DMS79 treated with DMSO at 0.1 percent for 48 hours (cell line): ENCODE results near the gene HOXB1.
A peak's percentile ranks its signal among the peaks of the same experiment; 100 is the strongest.
"Not testable (repeated sequence)": the region's sequence is repeated elsewhere in the genome, so short reads cannot be mapped to it uniquely, and the experiment has no call there.

ENCODE experiments used
- DNase-seq: peaks from one replicate; lab custom pipeline; 2025; lab: John Stamatoyannopoulos, UW

The HOXB1 gene

GRCh38 chr17:48543107-48543853 is 12.5 kb upstream of the HOXB1 start:
- no peak for DNase-seq

- DNase-seq: peak; percentile 13
These were observed 11.9 kb upstream of the HOXB1 start for GRCh38 chr17:48542698-48543106.

GRCh38 chr17:48542114-48542656 is 11.4 kb upstream of the HOXB1 start:
- DNase-seq: no peak

GRCh38 chr17:48541577-48542113 is 10.8 kb upstream of the HOXB1 start:
- DNase-seq: peak; percentile 33

- no peak for DNase-seq
These were observed 10.3 kb upstream of the HOXB1 start for GRCh38 chr17:48541036-48541576.

GRCh38 chr17:48540213-48540612 is 9.4 kb upstream of the HOXB1 start:
- no peak for DNase-seq

GRCh38 chr17:48539177-48539576 is 8.4 kb upstream of the HOXB1 start:
- no peak for DNase-seq

GRCh38 chr17:48537316-48537715 is 6.5 kb upstream of the HOXB1 start:
- no peak for DNase-seq

- DNase-seq: not testable (repeated sequence)
These were observed 5.2 kb upstream of the HOXB1 start for GRCh38 chr17:48535793-48536559.

GRCh38 chr17:48532261-48532660 is 1.4 kb upstream of the HOXB1 start:
- no peak for DNase-seq

GRCh38 chr17:48530208-48530886 is 464 bp downstream of the HOXB1 start:
- DNase-seq: no peak

GRCh38 chr17:48529683-48530009 is 1.2 kb downstream of the HOXB1 start:
- DNase-seq: no peak

GRCh38 chr17:48528936-48529682 is 1.7 kb downstream of the HOXB1 start:
- no peak for DNase-seq

- peak; percentile 50 for DNase-seq
These were observed 2.5 kb downstream of the HOXB1 start for GRCh38 chr17:48528153-48528935.

GRCh38 chr17:48527547-48527932 is 3.3 kb downstream of the HOXB1 start:
- no peak for DNase-seq

- DNase-seq: no peak
These were observed 3.9 kb downstream of the HOXB1 start for GRCh38 chr17:48526608-48527546.

GRCh38 chr17:48523010-48523409 is 7.8 kb downstream of the HOXB1 start:
- DNase-seq: no peak

- DNase-seq: no peak
These were observed 8.7 kb downstream of the HOXB1 start for GRCh38 chr17:48522031-48522653.

- DNase-seq: no peak
These were observed 10.2 kb downstream of the HOXB1 start for GRCh38 chr17:48520631-48521079.
